ENCODE results near the gene KRTAP10-3.

Gene KRTAP10-3

DNA sequence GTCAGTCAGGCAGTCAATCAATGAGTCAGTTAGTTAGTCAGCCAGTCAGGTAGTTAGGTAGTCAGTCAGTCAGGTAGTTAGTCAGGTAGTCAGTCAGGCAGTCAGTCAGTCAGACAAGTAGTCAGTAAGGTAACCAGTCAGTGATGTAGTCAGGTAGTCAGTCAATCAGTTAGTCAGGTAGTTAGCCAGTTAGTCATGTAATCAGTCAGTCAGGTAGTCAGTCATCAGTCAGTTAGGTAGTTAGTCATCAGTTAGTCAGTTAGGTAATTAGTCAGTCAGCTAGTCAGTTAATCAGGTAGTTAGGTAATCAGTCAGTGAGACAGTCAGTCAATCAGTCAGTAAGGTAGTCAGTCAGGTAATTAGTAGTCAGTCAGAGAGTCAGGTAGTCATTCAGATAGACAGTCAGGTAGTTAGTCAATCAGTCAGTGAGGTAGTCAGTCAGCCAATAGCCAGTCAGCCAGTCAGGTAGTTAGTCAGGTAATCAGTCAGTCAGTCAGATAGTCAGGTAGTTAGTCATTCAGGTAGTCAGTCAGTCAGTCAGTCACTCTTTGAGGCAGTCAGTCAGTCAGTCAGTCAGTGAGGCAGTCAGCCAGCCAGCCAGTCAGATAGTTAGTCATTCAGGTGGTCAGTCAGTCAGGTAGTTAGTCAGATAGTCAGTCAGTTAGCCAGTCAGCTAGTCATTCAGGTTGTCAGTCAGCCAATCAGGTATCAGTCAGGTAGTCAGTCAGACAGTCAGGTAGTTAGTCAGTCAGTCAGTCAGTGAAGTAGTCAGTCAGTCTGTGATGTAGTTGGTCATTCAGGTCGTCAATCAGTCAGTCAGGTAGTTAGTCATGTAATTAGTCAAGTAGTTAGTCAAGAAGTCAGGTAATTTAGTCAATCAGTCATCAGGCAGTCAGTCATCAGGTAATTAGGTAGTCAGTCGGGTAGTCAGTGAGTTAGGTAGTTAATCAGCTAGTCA, 33.9 kb downstream of the KRTAP10-3 start:
- no peaks in the 10 kb centered on the region for H3K9me3 Mint-ChIP-seq
- ATAC-seq (replicated peaks; ENCODE audit: extremely low read depth, poor library complexity, severe bottlenecking) (no peak), DNase-seq (ENCODE audit: low spot score in 2 of 2) (no peak)
- no peak overlapping the region for H3K4me3 Mint-ChIP-seq
- no peak overlapping the region for H3K27ac Mint-ChIP-seq (ENCODE audit: low read depth)
- no peaks in the 10 kb centered on the region for H3K27me3 Mint-ChIP-seq
- H3K4me1 Mint-ChIP-seq, result no peaks in the 10 kb centered on the region
- H3K36me3 Mint-ChIP-seq (ENCODE audit: insufficient read depth), result no peaks in the 10 kb centered on the region

DNA sequence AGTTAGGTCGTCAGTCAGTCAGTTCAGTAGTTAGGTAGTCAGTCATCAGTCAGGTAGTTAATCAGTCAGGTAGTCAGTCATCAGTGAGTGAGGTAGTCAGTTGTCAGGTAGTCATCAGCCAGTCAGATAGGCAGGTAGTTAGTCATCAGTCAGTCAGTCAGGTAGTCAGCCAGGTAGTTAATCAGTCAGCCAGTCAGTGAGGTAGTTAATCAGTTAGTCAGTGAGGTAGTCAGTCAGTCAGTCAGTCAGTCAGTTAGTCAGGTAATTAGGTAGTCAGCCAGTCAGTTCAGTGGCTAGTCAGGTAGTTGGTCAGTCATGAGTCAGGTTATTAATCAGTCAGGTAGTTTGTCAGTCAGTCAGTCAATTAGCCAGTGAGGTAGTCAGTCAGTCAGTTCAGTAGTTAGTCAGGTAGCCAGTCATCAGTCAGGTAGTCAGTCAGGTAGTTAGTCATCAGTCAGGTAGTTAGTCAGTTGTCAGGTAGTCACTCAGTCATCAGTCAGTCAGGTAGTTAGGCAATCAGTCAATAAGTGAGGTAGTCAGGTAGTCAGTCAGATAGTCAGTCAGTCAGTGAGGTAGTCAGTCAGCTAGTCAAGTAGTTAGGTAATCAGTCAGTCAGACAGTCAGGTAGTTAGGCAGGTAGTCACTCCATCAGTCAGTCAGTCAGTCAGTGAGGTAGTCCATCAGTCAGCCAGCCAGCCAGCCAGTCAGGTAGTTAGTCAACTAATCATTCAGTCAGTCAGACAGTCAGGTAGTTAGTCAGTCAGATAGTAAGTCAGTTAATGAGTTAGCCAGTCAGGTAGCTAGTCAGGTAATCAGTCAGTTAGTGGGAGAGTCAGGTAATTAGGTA, 34.8 kb downstream of the KRTAP10-3 start:
- ATAC-seq (replicated peaks; ENCODE audit: extremely low read depth, poor library complexity, severe bottlenecking), result no peak
- H3K27me3 Mint-ChIP-seq, result no peaks in the 10 kb centered on the region
- no peak overlapping the region for H3K4me3 Mint-ChIP-seq
- no peak for DNase-seq (ENCODE audit: low spot score in 2 of 2)
- no peaks in the 10 kb centered on the region for H3K36me3 Mint-ChIP-seq (ENCODE audit: insufficient read depth)
- H3K4me1 Mint-ChIP-seq, result no peaks in the 10 kb centered on the region
- no peaks in the 10 kb centered on the region for H3K9me3 Mint-ChIP-seq
- no peak overlapping the region for H3K27ac Mint-ChIP-seq (ENCODE audit: low read depth)

DNA sequence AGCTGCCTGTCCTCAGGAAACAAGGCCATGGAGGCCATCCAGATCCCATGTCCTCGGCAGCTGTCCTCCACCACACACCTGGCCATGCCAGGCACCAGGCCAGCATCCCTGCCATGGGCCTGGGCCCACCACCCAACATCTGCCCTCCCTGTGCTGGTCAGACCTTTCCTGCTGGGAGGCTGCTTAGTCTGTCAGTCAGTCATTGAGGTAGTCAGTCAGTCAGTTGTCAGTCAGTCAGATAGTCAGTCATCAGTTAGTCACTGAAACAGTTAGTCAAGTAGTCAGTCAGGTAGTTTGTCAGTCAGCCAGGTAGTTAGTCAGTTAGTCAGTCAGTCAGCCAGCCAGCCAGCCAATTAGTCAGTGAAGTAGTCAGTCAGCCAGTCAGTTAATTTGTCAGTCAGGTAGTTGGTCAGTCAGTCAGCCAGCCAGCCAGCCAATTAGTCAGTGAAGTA, 35.8 kb downstream of the KRTAP10-3 start:
- Mint-ChIP-seq H3K9me3 (no peaks in the 10 kb centered on the region), H3K4me1 (no peaks in the 10 kb centered on the region), H3K27me3 (no peaks in the 10 kb centered on the region), H3K27ac (ENCODE audit: low read depth) (no peak overlapping the region), H3K36me3 (ENCODE audit: insufficient read depth) (peaks cover 1% of the 10 kb centered on the region), H3K4me3 (no peak overlapping the region)
- no peak for ATAC-seq (replicated peaks; ENCODE audit: extremely low read depth, poor library complexity, severe bottlenecking)
- DNase-seq (ENCODE audit: low spot score in 2 of 2), result no peak

DNA sequence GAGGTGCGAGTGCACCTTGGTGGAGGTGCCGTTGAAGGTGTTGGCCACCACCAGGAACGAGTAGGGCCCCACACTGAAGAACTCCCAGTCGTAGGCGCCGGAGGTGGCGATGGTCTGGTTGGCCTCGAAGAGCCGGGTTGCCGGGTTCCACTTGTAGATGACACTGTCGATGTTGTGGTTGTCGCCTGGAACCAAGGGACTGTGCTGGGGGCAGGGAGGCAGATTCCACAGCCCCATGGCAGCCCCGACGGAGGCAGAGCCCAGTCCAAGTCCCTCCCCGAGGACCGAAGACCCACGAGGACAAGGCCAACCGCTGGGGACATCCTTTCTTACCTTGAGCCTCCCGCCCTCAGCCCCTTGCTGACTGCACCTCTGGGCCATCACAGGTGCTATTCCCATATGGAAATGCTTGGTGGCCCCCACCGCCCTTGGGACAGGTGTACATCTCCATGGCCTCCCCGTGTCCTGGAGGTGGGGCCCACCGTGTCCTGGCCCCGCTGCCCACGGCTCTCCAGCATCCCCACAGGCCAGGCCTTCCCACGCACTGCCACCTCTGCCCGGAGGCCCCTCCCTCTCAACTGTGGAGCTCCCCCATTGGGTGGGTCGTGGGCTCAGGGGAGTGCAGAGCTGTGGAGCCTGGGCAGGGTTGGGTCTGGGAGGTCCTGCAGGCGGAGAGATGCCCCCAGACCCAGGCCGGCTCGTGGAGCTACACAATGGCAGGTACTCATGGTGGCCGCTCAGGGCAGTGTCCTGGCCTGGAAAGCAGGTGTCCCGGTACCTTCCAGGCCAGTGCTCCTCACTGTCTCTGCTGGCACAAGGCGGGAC, 36.5 kb downstream of the KRTAP10-3 start:
- ATAC-seq (replicated peaks; ENCODE audit: extremely low read depth, poor library complexity, severe bottlenecking) (no peak), DNase-seq (ENCODE audit: low spot score in 2 of 2) (no peak)
- no peaks in the 10 kb centered on the region for H3K9me3 Mint-ChIP-seq
- no peaks in the 10 kb centered on the region for H3K27me3 Mint-ChIP-seq
- H3K4me1 Mint-ChIP-seq, result no peaks in the 10 kb centered on the region
- no peak overlapping the region for H3K27ac Mint-ChIP-seq (ENCODE audit: low read depth)
- peaks cover 5% of the 10 kb centered on the region for H3K36me3 Mint-ChIP-seq (ENCODE audit: insufficient read depth)
- no peak overlapping the region for H3K4me3 Mint-ChIP-seq

DNA sequence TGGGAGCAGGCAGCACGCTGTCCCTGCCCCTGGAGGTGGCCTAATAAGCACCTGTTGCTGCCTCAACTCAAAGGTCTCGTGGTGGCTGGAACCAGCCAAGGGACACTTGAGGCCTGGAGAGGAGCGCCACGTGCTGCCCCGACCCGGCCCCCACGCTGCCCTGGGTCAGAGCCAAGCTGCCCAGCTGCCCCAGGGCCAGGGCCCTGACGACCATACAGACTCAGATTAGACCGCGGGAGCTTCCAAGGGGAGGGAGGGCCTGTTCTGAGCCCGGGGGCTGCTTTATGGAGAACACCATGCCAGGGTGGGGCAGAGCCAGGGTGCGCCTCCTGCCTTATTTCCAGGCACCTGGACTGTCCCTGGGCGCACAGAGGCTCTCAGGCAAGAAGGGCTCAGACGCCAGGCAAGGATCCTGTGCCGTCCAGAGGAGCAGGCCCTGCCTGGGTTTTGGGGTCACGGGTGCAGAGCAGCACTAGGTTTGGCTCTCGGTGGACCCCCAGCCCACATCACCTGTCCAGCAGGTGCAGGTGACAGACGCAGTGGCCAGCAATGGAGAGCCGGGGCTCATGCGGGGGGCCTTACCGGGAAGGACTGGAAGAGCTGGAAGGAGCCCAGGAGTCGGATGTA, 37.2 kb downstream of the KRTAP10-3 start:
- Mint-ChIP-seq H3K4me1 (no peaks in the 10 kb centered on the region), H3K27ac (ENCODE audit: low read depth) (no peak overlapping the region), H3K4me3 (no peak overlapping the region), H3K27me3 (no peaks in the 10 kb centered on the region), H3K9me3 (no peaks in the 10 kb centered on the region), H3K36me3 (ENCODE audit: insufficient read depth) (peaks cover 5% of the 10 kb centered on the region)
- ATAC-seq (replicated peaks; ENCODE audit: extremely low read depth, poor library complexity, severe bottlenecking), result no peak
- no peak for DNase-seq (ENCODE audit: low spot score in 2 of 2)

DNA sequence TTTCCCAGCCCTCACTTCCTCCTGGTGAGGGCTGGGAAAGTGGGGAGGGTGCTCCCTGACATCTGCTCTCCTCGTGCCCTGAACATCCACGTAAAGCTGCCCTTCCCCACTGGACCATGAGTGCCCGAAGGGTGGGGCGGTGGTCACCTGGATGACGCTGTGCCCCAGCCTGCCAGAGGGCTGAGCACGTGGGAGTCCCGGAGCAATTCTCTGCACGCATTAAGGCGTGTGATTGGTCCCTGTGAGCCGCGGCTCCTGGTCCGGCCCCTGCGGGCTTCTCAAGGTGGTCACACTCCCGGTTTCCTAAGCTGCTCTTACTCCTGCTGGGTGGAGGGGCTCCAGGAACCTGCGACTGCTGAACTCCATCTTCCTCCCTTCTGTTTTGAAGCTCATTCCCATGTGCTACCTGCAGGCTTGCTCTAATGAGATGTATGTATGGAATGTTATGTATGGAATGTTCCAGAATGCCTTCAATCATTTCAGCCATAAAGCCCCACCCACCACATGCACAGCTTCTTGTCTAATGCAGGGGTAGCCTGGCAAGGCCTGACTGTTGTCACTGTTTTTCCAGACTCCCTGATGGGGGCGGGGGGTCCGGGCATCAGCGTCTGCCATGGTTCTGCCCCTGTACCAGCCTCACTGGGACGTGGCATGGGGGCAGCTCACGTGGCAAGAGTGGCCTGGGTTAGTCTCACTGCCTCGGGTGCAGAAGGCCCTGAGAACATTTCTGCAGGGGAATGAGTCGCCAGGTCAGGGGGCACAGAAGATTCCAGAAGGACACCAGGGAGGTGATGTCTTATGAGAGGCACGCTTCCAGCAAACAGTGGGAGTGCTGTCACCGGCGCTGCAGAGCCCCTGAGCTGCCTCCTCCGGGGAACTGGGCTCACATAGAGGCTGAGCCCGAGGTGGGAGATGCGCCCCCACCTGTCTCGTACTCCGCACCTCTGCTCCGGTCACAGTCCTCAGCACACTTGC, 38.0 kb downstream of the KRTAP10-3 start:
- DNase-seq (ENCODE audit: low spot score in 2 of 2), result no peak

DNA sequence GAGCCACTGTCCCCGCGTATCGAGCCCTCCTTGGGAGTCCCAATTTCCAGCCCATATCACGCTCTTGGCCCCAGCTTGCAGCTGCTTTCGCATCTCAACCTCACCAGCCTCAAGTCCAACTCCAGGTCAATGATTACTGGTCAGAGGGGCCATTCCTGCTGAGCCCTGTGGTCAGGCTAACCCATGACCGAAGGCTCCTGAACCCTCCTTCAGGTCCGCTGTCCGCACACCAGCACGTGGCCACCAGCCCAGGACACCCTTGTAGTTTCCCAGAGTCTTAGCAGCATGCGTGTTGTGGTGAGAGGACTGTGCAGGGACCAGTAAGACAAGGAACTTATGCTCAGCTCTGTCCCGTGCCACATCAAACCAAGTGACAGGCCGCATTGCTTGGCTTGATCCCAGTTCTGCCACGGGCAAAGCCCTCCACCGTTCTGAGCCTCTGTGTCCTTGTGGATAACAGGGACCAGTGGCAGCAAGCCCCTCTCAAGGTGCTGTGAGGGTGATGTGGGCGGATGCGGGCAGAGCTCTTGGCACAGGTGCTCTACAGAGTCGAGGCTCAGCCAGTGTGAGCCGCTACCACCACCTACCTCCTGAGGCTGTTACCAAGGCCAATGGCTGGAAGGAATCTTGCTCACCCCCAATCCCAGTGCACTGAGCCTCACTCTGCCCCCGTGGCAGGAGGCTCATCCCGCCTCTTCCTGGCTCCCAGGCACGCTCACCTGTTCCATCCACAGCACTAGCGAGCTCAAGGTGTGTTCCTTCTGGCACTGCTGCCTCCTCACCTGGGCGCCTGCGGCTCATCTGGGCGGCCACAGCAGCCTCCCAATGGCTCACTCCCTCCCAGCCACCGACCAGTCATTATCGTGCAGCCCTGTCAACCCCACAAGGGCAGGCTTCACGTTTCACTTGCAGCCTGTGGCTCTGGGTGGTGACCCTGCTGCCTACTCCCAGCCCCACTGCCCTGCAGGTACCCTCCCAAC, 39.0 kb downstream of the KRTAP10-3 start:
- Mint-ChIP-seq H3K36me3 (ENCODE audit: insufficient read depth) (peaks cover 5% of the 10 kb centered on the region), H3K27me3 (no peaks in the 10 kb centered on the region), H3K4me1 (no peaks in the 10 kb centered on the region), H3K9me3 (no peaks in the 10 kb centered on the region), H3K27ac (ENCODE audit: low read depth) (no peak overlapping the region), H3K4me3 (no peak overlapping the region)
- no peak for DNase-seq (ENCODE audit: low spot score in 2 of 2)
- no peak for ATAC-seq (replicated peaks; ENCODE audit: extremely low read depth, poor library complexity, severe bottlenecking)

More for the DNA sequence above, 38.0 kb downstream of the KRTAP10-3 start:
- Mint-ChIP-seq H3K27ac (ENCODE audit: low read depth) (no peak overlapping the region), H3K27me3 (no peaks in the 10 kb centered on the region), H3K4me3 (no peak overlapping the region), H3K4me1 (no peaks in the 10 kb centered on the region), H3K9me3 (no peaks in the 10 kb centered on the region), H3K36me3 (ENCODE audit: insufficient read depth) (peaks cover 5% of the 10 kb centered on the region)
- no peak for ATAC-seq (replicated peaks; ENCODE audit: extremely low read depth, poor library complexity, severe bottlenecking)

DNA sequence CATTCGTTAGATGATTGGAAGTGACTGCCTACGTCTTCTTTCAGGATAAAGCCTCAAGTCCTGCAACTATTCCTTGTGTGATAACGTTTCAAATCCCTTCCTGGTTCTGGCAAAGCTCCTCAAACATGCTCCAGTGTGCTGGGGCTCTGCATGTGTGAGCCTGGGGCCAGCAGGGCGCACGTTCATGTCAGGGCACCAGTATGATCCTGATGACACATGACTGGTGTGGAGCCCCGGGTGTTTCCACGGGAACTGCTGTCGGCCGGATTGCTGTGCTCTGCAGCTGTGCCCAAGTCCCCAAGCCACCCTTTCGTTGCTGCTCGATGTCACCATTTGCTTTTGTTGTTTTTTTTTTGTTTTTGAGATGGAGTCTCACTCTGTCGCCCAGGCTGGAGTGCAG, 39.9 kb downstream of the KRTAP10-3 start:
- no peak overlapping the region for H3K27ac Mint-ChIP-seq (ENCODE audit: low read depth)
- no peak for DNase-seq (ENCODE audit: low spot score in 2 of 2)
- no peaks in the 10 kb centered on the region for H3K27me3 Mint-ChIP-seq
- no peak for ATAC-seq (replicated peaks; ENCODE audit: extremely low read depth, poor library complexity, severe bottlenecking)
- H3K4me3 Mint-ChIP-seq, result no peak overlapping the region
- no peaks in the 10 kb centered on the region for H3K4me1 Mint-ChIP-seq
- H3K36me3 Mint-ChIP-seq (ENCODE audit: insufficient read depth), result peaks cover 5% of the 10 kb centered on the region
- no peaks in the 10 kb centered on the region for H3K9me3 Mint-ChIP-seq

DNA sequence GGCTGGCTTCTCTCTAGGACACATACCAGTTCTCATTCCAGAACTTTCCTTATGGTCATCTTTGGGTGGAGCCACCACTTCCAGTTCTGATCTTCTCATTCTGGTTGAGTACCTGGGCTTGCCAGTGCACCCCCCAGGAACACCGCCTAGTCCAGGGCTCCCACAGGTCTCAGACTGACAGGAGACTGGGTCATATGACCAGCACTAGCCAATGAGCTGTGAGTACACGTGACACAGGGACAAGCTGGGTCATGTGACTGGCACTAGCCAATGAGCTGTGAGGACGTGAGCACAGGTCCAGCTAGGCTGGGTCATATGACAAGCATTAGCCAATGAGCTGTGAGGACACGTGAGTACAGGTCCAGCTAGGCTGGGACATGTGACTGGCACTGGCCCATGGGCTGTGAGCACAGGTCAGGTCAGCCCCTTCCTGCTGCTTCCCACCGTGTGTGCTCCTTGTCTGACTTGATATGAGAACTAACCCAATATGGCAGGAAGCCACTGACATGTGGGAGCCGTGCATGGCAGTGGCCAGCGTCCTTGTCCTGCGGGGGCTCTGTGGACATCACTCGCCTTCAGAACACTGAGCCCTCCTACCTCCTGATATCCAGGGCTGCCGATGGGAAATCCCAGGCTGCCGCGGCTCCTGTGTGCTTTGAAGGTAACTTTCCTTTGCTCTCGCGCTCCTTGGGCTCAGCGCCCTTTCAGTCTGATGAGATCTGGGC, 41.3 kb downstream of the KRTAP10-3 start:
- Mint-ChIP-seq H3K27me3 (no peaks in the 10 kb centered on the region), H3K9me3 (no peaks in the 10 kb centered on the region), H3K27ac (ENCODE audit: low read depth) (peak overlapping the region; percentile 77), H3K4me1 (no peaks in the 10 kb centered on the region), H3K36me3 (ENCODE audit: insufficient read depth) (peaks cover 5% of the 10 kb centered on the region), H3K4me3 (no peak overlapping the region)
- ATAC-seq (replicated peaks; ENCODE audit: extremely low read depth, poor library complexity, severe bottlenecking) (no peak), DNase-seq (ENCODE audit: low spot score in 2 of 2) (no peak)

DNA sequence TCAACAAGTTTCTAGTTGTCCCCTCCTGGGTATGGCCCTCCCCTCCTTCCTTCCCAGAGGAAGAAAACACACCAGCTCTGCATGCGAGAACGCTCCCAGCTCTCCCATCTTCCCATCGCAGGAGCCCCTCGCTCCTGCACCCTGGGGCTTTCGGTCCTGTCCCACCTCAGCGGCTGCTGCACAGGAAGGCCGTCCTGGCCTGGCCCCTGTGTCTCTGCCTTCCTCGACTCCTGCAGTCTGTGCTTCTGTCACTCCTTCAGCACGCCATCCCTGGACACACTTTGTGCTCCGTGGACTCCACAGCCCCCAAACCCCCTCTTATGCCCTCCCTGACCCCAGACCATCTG, 41.8 kb downstream of the KRTAP10-3 start:
- Mint-ChIP-seq H3K4me1 (no peaks in the 10 kb centered on the region), H3K27me3 (no peaks in the 10 kb centered on the region), H3K9me3 (no peaks in the 10 kb centered on the region), H3K36me3 (ENCODE audit: insufficient read depth) (peaks cover 5% of the 10 kb centered on the region), H3K27ac (ENCODE audit: low read depth) (peak overlapping the region; percentile 3), H3K4me3 (no peak overlapping the region)
- no peak for ATAC-seq (replicated peaks; ENCODE audit: extremely low read depth, poor library complexity, severe bottlenecking)
- no peak for DNase-seq (ENCODE audit: low spot score in 2 of 2)

All from central memory CD8-positive, alpha-beta T cell (primary cell).